ENCODE measurements around the gene CYYR1.

CYYR1 gene

GRCh38 chr21:26572702-26573381 is at the start of gene CYYR1:
Gene CYYR1 (minus strand): TSS chr21:26573286. CDS start chr21:26572940, 346 bp downstream.
- DNase-seq (ENCODE audit: low spot score), result no peak

DNA sequence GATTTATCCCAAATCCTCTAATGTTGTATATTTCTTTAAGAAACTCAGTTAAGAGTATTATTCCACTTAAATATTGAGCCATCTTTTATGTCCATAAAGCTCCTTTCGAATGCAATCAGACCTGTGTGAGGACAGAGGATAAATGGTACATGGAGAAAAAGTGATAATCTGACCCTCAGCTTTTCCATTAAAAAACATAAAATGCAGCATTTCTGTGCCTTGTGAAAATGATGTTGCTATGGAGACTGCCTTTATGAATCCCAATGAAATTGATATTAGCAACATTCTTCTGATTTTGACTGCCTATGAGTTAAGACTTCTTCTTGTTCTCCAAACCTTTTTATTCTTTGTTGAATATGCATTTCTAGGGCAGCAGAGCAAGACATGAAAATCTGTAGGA is 44.1 kb upstream of the CYYR1 start:
- no peak for DNase-seq (ENCODE audit: low spot score)

DNA sequence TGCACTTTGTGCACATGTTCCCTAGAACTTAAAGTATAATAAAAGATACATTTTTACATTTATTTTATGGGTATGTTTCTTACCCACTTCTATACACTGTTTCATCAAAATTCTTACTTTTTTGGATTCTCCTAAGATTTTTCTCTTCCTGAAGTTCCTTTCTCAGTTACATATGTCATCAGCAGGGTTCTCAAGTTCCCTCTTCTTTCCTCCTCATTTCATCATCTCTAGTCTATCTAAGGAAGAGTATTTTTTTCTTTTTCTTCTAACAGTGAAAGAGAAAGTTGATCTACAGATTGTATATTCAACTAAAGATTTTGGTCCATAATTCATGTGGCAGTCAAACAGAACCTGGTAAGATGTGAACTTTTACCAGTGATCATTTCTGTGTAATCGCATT is 41.2 kb upstream of the CYYR1 start:
- no peak for DNase-seq (ENCODE audit: low spot score)

GRCh38 chr21:26599261-26599660 is 26.2 kb upstream of the CYYR1 start:
- no peak for DNase-seq (ENCODE audit: low spot score)

- no peak for DNase-seq (ENCODE audit: low spot score)
These were observed 24.9 kb upstream of the CYYR1 start for GRCh38 chr21:26597981-26598380.

DNA sequence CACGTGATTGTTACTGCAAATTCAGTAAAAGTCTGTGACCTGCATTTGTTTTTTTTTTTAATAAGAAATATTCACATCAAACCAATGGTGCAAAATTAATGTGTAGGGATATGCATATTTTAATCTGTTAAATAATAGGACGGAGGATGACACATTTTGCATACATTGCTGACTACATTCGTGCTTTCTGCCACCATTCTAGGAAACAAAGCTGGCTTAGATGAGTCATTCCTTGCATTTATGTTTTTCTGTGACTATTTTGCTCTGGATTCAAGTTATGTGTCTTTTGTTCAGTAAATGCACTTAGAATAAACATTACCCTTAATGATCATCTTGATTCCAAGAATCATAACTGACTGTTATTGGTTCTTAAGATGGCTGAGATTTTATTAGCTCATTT is 23.9 kb upstream of the CYYR1 start:
- DNase-seq (ENCODE audit: low spot score), result no peak

DNA sequence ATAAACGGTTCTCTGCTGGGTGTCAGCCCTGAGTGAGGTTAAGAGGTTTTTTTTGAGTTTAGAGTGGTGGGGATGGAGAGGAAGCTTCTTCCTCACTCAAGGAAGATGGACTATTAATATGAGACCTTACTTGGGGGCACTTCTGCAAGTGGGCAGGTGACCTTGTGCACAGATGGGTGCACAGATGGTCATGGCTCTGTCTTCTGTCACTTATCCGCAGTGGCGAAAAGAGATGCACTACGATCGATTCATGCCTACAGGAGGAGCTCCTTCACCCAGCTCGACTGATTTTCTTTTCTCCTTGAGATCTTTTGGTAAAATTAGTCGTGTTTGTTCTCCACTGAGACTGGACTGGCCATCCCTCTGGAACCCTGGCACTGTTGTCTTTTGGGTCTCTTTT is 22.9 kb upstream of the CYYR1 start:
- no peak for DNase-seq (ENCODE audit: low spot score)

- no peak for DNase-seq (ENCODE audit: low spot score)
These were observed 20.7 kb upstream of the CYYR1 start for GRCh38 chr21:26593800-26594199.

- DNase-seq (ENCODE audit: low spot score), result no peak
These were observed 18.5 kb upstream of the CYYR1 start for GRCh38 chr21:26591543-26591942.

GRCh38 chr21:26588446-26588845 is 15.4 kb upstream of the CYYR1 start:
- DNase-seq (ENCODE audit: low spot score), result no peak

DNA sequence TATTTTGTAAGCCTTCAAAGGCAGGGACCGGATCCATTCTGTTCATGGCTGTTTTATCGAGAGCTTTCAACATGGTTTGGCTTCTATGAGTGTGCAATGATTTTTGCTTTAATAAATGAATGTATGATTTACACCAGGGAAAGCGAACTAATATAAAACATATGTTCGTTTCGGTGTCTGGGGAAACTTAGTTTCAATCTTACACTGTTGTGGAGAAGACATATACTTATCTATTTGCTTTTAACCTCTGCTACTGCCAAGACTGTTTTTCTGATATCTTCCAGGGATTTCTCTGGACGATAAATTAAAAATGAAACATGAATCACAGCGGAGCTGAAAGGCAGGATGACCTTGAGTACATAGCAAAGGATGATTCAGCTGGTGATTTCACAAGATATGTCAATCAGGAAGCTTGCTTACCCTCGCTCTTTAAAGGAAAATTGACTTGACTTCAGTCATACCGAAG is 14.7 kb upstream of the CYYR1 start:
- no peak for DNase-seq (ENCODE audit: low spot score)

GRCh38 chr21:26583769-26584168 is 10.7 kb upstream of the CYYR1 start:
- DNase-seq (ENCODE audit: low spot score), result no peak

- no peak for DNase-seq (ENCODE audit: low spot score)
These were observed 8.7 kb upstream of the CYYR1 start for GRCh38 chr21:26581818-26582217.

- DNase-seq (ENCODE audit: low spot score), result no peak
These were observed 897 bp downstream of the CYYR1 start for GRCh38 chr21:26572076-26572701.

DNA sequence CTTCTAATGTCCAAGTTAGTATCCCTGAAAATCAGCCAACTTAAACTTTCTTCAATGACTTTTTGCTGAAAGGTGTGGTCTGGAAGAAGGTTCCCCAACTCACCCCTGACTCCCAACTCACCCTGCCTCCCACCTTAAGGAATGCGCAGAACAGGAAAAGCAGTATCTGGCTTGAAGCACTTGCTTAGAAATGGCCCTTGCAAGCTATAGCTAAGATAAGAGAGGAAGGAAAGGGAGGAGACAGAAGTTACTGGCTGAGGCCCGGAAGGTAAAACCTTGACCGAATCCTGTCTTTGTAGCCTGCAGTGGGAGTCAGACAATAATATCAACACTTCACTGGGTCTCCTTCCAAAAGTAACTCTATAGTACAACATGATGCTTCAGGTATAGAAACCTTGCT is 2.9 kb downstream of the CYYR1 start:
- no peak for DNase-seq (ENCODE audit: low spot score)

DNA sequence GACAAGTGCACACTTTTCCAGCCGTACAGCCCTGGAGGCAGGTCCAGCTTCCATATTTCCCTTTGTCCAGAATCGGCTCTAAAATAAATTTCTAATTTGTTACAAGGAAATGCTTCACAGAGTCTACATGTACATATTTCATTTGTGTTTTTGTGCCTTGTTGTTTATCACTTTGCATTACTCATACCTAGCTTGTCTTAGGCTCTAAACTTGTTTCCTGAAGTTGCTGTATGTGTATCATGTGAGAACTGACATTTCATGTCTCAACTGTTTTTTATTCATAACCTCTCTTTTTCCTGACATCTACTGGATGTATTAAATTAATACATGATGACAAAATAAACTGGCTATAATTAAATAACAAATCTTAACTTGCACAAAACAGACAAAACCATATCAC is 7.5 kb downstream of the CYYR1 start:
- no peak for DNase-seq (ENCODE audit: low spot score)

- no peak for DNase-seq (ENCODE audit: low spot score)
These were observed 8.0 kb downstream of the CYYR1 start for GRCh38 chr21:26565111-26565510.

- no peak for DNase-seq (ENCODE audit: low spot score)
These were observed 9.1 kb downstream of the CYYR1 start for GRCh38 chr21:26563856-26564503.

GRCh38 chr21:26560612-26561011 is 12.5 kb downstream of the CYYR1 start:
- no peak for DNase-seq (ENCODE audit: low spot score)

- DNase-seq (ENCODE audit: low spot score), result no peak
These were observed 14.0 kb downstream of the CYYR1 start for GRCh38 chr21:26559099-26559498.

GRCh38 chr21:26557106-26557505 is 16.0 kb downstream of the CYYR1 start:
- no peak for DNase-seq (ENCODE audit: low spot score)

DNA sequence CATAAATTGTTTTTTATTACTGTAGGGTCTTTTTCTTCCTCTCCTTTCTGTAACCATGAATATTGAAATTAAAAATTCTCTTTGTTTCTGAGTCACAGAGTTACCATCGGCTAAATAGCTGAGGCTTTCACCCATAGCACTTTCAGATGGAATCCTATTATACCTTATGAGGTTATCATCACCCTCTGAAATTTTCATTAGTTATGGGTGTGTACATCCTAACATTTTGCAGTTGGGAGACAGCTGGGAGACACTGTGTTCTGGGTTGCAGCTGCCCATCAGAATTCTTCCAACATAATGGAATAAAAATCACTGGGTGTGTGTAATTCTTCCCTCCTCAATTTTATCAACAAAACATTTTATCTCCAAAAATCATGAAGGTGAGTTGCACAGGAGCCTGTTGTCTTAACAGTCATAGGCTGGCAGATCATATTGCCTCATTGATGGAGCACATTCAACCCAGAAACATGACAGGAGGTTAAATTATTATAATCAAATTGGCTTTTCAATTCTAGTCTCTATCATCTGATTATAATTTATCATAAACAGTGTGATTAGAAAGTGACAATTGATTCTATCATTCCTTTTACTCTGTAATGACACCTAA is 17.4 kb downstream of the CYYR1 start:
- DNase-seq (ENCODE audit: low spot score), result no peak

- no peak for DNase-seq (ENCODE audit: low spot score)
These were observed 18.7 kb downstream of the CYYR1 start for GRCh38 chr21:26554365-26554764.
